ENCODE data around the gene TMEM107.

TMEM107 gene

GRCh38 chr17:8142158-8142886 is 33.9 kb downstream of the TMEM107 start:
- no peak overlapping the region for H3K4me2 ChIP-seq (ENCODE audit: low read depth, low read length, poor library complexity, severe bottlenecking)
- no peak overlapping the region for H3K9ac ChIP-seq (ENCODE audit: low read length)
- H4K20me1 ChIP-seq (ENCODE audit: low read depth, low read length) = no peaks in the 10 kb centered on the region
- peaks cover 4% of the 10 kb centered on the region; the same call in 1 of the 2 replicates for H3F3A ChIP-seq (ENCODE audit: insufficient read depth)
- H3K79me2 ChIP-seq (ENCODE audit: insufficient read depth, low read length) = no peaks in the 10 kb centered on the region
- H3K27ac ChIP-seq (ENCODE audit: low read depth, low read length) = no peak overlapping the region
- no peaks in the 10 kb centered on the region for H3K36me3 ChIP-seq (ENCODE audit: low read length)
- no peak overlapping the region for H2AFZ ChIP-seq (ENCODE audit: low read depth, low read length, severe bottlenecking)
- no peaks in the 10 kb centered on the region for H3K9me3 ChIP-seq (ENCODE audit: insufficient read depth, low read length)
- TF ChIP-seq CTCF (IDR thresholded peaks at IDR 0.05; ENCODE audit: insufficient read depth, low read length, poor library complexity, severe bottlenecking) (no peak), EZH2phosphoT487 (conservative IDR thresholded peaks at IDR 0.05; ENCODE audit: low read length) (no peak)
- no peaks in the 10 kb centered on the region for H3K27me3 ChIP-seq (ENCODE audit: low read length)
- no peaks in the 10 kb centered on the region for H3K9me2 ChIP-seq (replicated peaks; ENCODE audit: insufficient read depth, low read length)
- H3K4me3 ChIP-seq (ENCODE audit: insufficient read depth, low read length, poor library complexity, severe bottlenecking) = no peak overlapping the region

GRCh38 chr17:8141741-8142140 is 34.4 kb downstream of the TMEM107 start:
- H3K79me2 ChIP-seq (ENCODE audit: insufficient read depth, low read length) = no peaks in the 10 kb centered on the region
- no peak overlapping the region for H3K27ac ChIP-seq (ENCODE audit: low read depth, low read length)
- H2AFZ ChIP-seq (ENCODE audit: low read depth, low read length, severe bottlenecking) = no peak overlapping the region
- H3K4me3 ChIP-seq (ENCODE audit: insufficient read depth, low read length, poor library complexity, severe bottlenecking) = no peak overlapping the region
- TF ChIP-seq EZH2phosphoT487 (conservative IDR thresholded peaks at IDR 0.05; ENCODE audit: low read length) = no peak
- no peak for TF ChIP-seq CTCF (IDR thresholded peaks at IDR 0.05; ENCODE audit: insufficient read depth, low read length, poor library complexity, severe bottlenecking)
- no peaks in the 10 kb centered on the region for H3K36me3 ChIP-seq (ENCODE audit: low read length)
- no peaks in the 10 kb centered on the region for H4K20me1 ChIP-seq (ENCODE audit: low read depth, low read length)
- no peaks in the 10 kb centered on the region for H3K27me3 ChIP-seq (ENCODE audit: low read length)
- no peak overlapping the region for H3K4me2 ChIP-seq (ENCODE audit: low read depth, low read length, poor library complexity, severe bottlenecking)
- no peaks in the 10 kb centered on the region for H3K9me2 ChIP-seq (replicated peaks; ENCODE audit: insufficient read depth, low read length)
- H3F3A ChIP-seq (ENCODE audit: insufficient read depth) = peaks cover 4% of the 10 kb centered on the region; the same call in 1 of the 2 replicates
- no peaks in the 10 kb centered on the region for H3K9me3 ChIP-seq (ENCODE audit: insufficient read depth, low read length)
- H3K9ac ChIP-seq (ENCODE audit: low read length) = no peak overlapping the region

- Histone ChIP-seq H3K9ac (ENCODE audit: low read length) (no peak overlapping the region), H3K27me3 (ENCODE audit: low read length) (no peaks in the 10 kb centered on the region), H3K9me3 (ENCODE audit: insufficient read depth, low read length) (no peaks in the 10 kb centered on the region), H3K4me2 (ENCODE audit: low read depth, low read length, poor library complexity, severe bottlenecking) (no peak overlapping the region), H3F3A (ENCODE audit: insufficient read depth) (peaks cover 4% of the 10 kb centered on the region; the same call in 1 of the 2 replicates), H3K79me2 (ENCODE audit: insufficient read depth, low read length) (no peaks in the 10 kb centered on the region), H3K4me3 (ENCODE audit: insufficient read depth, low read length, poor library complexity, severe bottlenecking) (no peak overlapping the region), H3K9me2 (replicated peaks; ENCODE audit: insufficient read depth, low read length) (no peaks in the 10 kb centered on the region), H4K20me1 (ENCODE audit: low read depth, low read length) (no peaks in the 10 kb centered on the region), H3K27ac (ENCODE audit: low read depth, low read length) (no peak overlapping the region), H3K36me3 (ENCODE audit: low read length) (no peaks in the 10 kb centered on the region), H2AFZ (ENCODE audit: low read depth, low read length, severe bottlenecking) (no peak overlapping the region)
- TF ChIP-seq EZH2phosphoT487 (conservative IDR thresholded peaks at IDR 0.05; ENCODE audit: low read length) = no peak
- TF ChIP-seq CTCF (IDR thresholded peaks at IDR 0.05; ENCODE audit: insufficient read depth, low read length, poor library complexity, severe bottlenecking) = no peak
These were observed 35.1 kb downstream of the TMEM107 start for GRCh38 chr17:8141045-8141444.
